Measurements from ENCODE around the gene CDS1. TPM values are rescaled to one million over a fixed set of nuclear protein-coding genes. Genes with fewer than 3 reads are reported as not detected.

CDS1 gene
- total RNA-seq, 2 experiments from 2014 or later: 0.89 to 1.3 TPM

- Mint-ChIP-seq H3K4me1 (ENCODE audit: low read depth) (no peaks in the 10 kb centered on the region), H3K36me3 (ENCODE audit: low read depth) (no peaks in the 10 kb centered on the region), H3K27ac (no peak overlapping the region), H3K4me3 (no peak overlapping the region), H3K9me3 (no peaks in the 10 kb centered on the region), H3K27me3 (no peaks in the 10 kb centered on the region)
- ATAC-seq (ENCODE audit: poor library complexity) (no peak), DNase-seq (no peak)
- Histone ChIP-seq H3K4me1 (ENCODE audit: insufficient read depth, low read length) (no peaks in the 10 kb centered on the region), H3K27ac (ENCODE audit: low read depth in 1 of 2, low read length in 2 of 2) (no peak overlapping the region), H3K4me3 (ENCODE audit: low read length) (no peak overlapping the region), H3K36me3 (ENCODE audit: insufficient read depth, low read length) (no peaks in the 10 kb centered on the region), H3K9me3 (ENCODE audit: control insufficient read depth in 1 of 2, insufficient read depth in 1 of 2, low read length in 2 of 2) (no peaks in the 10 kb centered on the region), H3K27me3 (ENCODE audit: control insufficient read depth in 1 of 2, insufficient read depth in 2 of 2, low read length in 2 of 2) (no peaks in the 10 kb centered on the region)
- TF ChIP-seq CTCF (IDR thresholded peaks at IDR 0.05): no peak
- intact Hi-C loops (cut with DNase I, micrococcal nuclease): no loop called here
- CTCF ChIA-PET: no interaction called here
- POLR2A ChIA-PET: no interaction called here
These were observed 40.7 kb downstream of the CDS1 start for GRCh38 chr4:84623661-84624060.

GRCh38 chr4:84626673-84627072 lies 43.7 kb downstream of the CDS1 start:
- H3K4me3 Mint-ChIP-seq: no peak overlapping the region
- ChIA-PET POLR2A (no interaction called here), CTCF (no interaction called here)
- H3K27me3 Mint-ChIP-seq: no peaks in the 10 kb centered on the region
- H3K27ac Mint-ChIP-seq: no peak overlapping the region
- H3K27ac ChIP-seq (ENCODE audit: low read depth in 1 of 2, low read length in 2 of 2): no peak overlapping the region
- TF ChIP-seq CTCF (IDR thresholded peaks at IDR 0.05): no peak
- intact Hi-C loops (cut with DNase I, micrococcal nuclease): no loop called here
- ATAC-seq (ENCODE audit: poor library complexity) (no peak), DNase-seq (no peak)
- no peaks in the 10 kb centered on the region for H3K9me3 ChIP-seq (ENCODE audit: control insufficient read depth in 1 of 2, insufficient read depth in 1 of 2, low read length in 2 of 2)
- no peaks in the 10 kb centered on the region for H3K4me1 Mint-ChIP-seq (ENCODE audit: low read depth)
- H3K4me1 ChIP-seq (ENCODE audit: insufficient read depth, low read length): no peaks in the 10 kb centered on the region
- no peaks in the 10 kb centered on the region for H3K9me3 Mint-ChIP-seq
- no peaks in the 10 kb centered on the region for H3K36me3 ChIP-seq (ENCODE audit: insufficient read depth, low read length)
- no peaks in the 10 kb centered on the region for H3K27me3 ChIP-seq (ENCODE audit: control insufficient read depth in 1 of 2, insufficient read depth in 2 of 2, low read length in 2 of 2)
- H3K4me3 ChIP-seq (ENCODE audit: low read length): no peak overlapping the region
- H3K36me3 Mint-ChIP-seq (ENCODE audit: low read depth): no peaks in the 10 kb centered on the region

GRCh38 chr4:84631573-84631972 lies 48.6 kb downstream of the CDS1 start:
- Histone ChIP-seq H3K4me3 (ENCODE audit: low read length) (no peak overlapping the region), H3K9me3 (ENCODE audit: control insufficient read depth in 1 of 2, insufficient read depth in 1 of 2, low read length in 2 of 2) (no peaks in the 10 kb centered on the region), H3K36me3 (ENCODE audit: insufficient read depth, low read length) (no peaks in the 10 kb centered on the region), H3K27ac (ENCODE audit: low read depth in 1 of 2, low read length in 2 of 2) (no peak overlapping the region), H3K4me1 (ENCODE audit: insufficient read depth, low read length) (no peaks in the 10 kb centered on the region), H3K27me3 (ENCODE audit: control insufficient read depth in 1 of 2, insufficient read depth in 2 of 2, low read length in 2 of 2) (no peaks in the 10 kb centered on the region)
- ATAC-seq (ENCODE audit: poor library complexity): no peak
- Mint-ChIP-seq H3K4me1 (ENCODE audit: low read depth) (no peaks in the 10 kb centered on the region), H3K27me3 (no peaks in the 10 kb centered on the region), H3K27ac (no peak overlapping the region), H3K9me3 (no peaks in the 10 kb centered on the region), H3K4me3 (no peak overlapping the region), H3K36me3 (ENCODE audit: low read depth) (no peaks in the 10 kb centered on the region)
- POLR2A ChIA-PET: no interaction called here
- CTCF ChIA-PET: interaction anchor here (1.0 to 1.5 kb wide), 2 partner anchors 21 to 126 kb away, joined by 3 read pairs; no protein-coding TSS in a partner anchor
- no peak for TF ChIP-seq CTCF (IDR thresholded peaks at IDR 0.05)
- DNase-seq: no peak
- intact Hi-C loops (cut with DNase I, micrococcal nuclease): no loop called here
